Measurements from ENCODE around the gene VAV2.

VAV2 gene

GRCh38 chr9:133846483-133847090 is 145.5 kb downstream of the VAV2 start:
- TF ChIP-seq CTCF (IDR thresholded peaks at IDR 0.05) = no peak

GRCh38 chr9:133845440-133845839 is 146.7 kb downstream of the VAV2 start:
- no peak for TF ChIP-seq CTCF (IDR thresholded peaks at IDR 0.05)

GRCh38 chr9:133844881-133845410 is 147.2 kb downstream of the VAV2 start:
- no peak for TF ChIP-seq CTCF (IDR thresholded peaks at IDR 0.05)

- no peak for TF ChIP-seq CTCF (IDR thresholded peaks at IDR 0.05)
Observed at GRCh38 chr9:133844398-133844784, 147.7 kb downstream of the VAV2 start.

- TF ChIP-seq CTCF (IDR thresholded peaks at IDR 0.05) = no peak
Observed at GRCh38 chr9:133843751-133844397, 148.2 kb downstream of the VAV2 start.

GRCh38 chr9:133843250-133843649 is 148.9 kb downstream of the VAV2 start:
- TF ChIP-seq CTCF (IDR thresholded peaks at IDR 0.05) = no peak

- TF ChIP-seq CTCF (IDR thresholded peaks at IDR 0.05) = no peak
Observed at GRCh38 chr9:133842721-133843227, 149.3 kb downstream of the VAV2 start.
